Measurements from ENCODE around the gene YRDC.

Gene YRDC

DNA sequence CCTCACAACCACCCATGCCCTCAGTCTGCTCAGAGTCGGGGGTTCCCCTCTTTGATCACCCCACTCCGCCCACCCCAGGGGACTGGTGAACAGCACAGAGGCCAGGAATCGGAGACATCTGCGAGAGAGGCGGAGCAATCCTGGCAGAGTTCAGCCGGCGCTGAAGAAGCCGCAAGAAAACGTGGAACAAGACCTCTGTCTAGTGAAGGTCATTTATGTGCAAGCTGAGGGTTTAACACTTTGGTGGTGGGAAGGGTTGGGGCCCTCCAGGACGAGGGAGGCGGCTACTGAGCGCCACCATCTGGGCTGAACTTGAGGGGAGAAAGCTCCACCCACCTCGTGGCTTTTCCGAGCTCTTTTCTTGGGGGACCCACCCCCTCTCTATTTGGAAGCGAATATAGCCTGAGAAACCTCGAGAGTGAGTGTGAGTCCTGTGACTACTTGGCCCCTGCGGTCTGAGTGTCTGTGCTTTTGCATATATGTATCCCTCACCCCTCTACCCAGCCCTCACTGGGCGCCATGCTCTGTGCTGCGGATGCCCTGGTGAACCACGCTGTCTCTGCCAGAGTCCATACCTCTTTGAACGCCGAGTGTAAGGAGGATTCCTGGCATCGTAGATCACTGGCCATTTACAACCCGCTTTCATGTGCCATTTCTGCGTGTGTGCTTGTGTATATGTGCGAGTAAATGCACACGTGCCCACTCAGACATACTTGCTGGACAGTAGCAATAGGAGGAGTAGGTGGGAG lies 41.9 kb downstream of the YRDC start:
- DNase-seq (ENCODE audit: low read depth) = no peak

- DNase-seq (ENCODE audit: low read depth) = no peak
Observed at GRCh38 chr1:37764888-37765441, 43.0 kb downstream of the YRDC start, which contains the start of gene EPHA10. Gene EPHA10, minus strand, starts transcription at chr1:37765120. Its CDS starts 54 bp downstream, at chr1:37765066.

GRCh38 chr1:37764414-37764825 lies 43.6 kb downstream of the YRDC start:
- DNase-seq (ENCODE audit: low read depth) = no peak

- DNase-seq (ENCODE audit: low read depth) = no peak
Observed at GRCh38 chr1:37763791-37764413, 44.1 kb downstream of the YRDC start.

- no peak for DNase-seq (ENCODE audit: low read depth)
Observed at GRCh38 chr1:37762516-37762915, 45.5 kb downstream of the YRDC start.

- DNase-seq (ENCODE audit: low read depth) = no peak
Observed at GRCh38 chr1:37761416-37762095, 46.5 kb downstream of the YRDC start.

DNA sequence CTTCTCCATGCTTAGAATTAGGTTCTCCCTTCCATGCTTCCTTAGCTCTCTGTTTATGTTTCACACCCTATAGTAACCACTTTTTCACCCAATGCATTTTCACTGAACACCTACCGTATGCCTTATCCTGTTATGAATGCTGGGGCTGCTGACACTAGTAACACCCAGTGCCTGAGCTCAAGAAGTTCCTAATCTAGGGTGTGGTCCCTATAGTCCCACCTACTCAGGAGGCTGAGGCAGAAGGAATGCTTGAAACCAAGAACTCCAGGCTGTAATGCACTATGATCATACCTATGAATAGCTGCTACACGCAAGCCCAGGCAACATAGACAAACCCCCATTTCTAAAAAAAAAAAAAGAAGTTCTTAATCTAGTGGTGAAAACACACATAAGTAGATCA lies 48.6 kb downstream of the YRDC start:
- DNase-seq (ENCODE audit: low read depth) = no peak

- no peak for DNase-seq (ENCODE audit: low read depth)
Observed at GRCh38 chr1:37755951-37756560, 52.0 kb downstream of the YRDC start.

DNA sequence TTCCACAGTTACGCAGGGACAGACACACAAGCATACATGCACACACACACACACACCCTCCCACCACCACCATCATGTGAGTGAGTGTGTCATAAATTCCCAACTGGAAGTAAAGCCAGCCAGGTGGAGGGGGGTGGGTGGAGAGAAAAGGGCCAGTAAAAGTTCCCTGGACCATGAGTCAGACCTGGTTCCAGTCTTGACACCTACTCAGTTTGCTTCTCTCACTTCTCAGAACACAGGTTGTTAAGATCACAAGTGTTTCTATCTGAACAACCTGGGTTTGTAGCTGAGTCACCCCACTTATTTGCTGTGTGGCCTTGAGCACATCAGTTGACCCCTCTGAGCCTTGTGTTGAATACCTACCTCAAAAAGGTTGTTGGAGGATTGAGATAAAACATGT lies 52.7 kb downstream of the YRDC start:
- DNase-seq (ENCODE audit: low read depth) = no peak

DNA sequence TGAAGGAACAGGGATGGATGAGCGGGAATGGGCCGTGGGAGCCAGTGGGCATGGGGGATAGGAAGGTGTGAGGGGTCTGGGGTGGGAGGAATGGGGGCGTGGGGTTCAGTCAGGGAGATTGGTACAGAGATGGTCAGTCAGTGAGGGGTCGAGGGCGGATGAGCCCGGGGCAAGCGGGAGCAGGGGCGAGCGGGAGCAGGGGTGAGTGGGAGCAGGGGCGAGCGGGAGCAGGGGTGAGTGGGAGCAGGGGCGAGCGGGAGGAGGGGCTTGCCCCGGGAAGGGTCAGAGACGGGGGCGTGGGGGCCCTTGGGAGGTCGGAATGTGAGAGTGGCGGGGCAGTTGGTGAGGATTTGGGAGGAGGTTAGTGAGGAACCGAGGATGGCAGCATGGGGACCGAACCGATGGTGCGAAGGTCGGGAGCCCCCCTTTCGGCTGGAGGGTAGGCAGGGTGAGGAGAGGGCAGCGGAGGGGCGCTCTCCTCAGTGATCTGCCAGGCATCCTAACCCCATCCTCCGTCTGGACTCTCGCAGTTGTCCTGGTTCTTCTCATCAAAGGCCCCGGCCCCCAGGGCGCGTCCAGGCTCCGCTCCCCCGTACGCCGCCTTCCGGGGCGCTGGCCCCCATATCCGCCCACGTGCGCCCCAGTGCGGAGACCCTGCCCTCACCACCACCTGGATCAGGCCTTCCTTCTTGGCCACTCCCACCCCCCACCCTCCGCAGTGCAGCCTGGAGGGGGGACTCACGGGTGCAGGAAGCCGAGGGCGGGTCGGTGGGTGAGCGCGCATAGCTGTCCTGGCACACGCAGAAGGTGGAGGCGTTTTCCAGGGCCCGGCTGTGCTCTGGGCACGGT lies 54.3 kb downstream of the YRDC start:
- DNase-seq (ENCODE audit: low read depth) = no peak

All from fibroblast of gingiva (primary cell).